IMR-90 (cell line): ENCODE measurements around the gene HAUS3. TPM values are rescaled to one million over a fixed set of nuclear protein-coding genes. Genes with fewer than 3 reads are reported as not detected.

Experiments
- ATAC-seq: fragments of 200-7000 bp; cut with Tn5 transposase; 2 replicates; pipeline ENCODE4 v1.9.1; 2020; ENCODE audit warnings: low read depth, mild to moderate bottlenecking, moderate library complexity
- BruUV-seq: library from RNA; stranded (reverse); fragments of 400-500 nt; replicated peaks from 2 replicates; lab custom pipeline; 2021; lab: Mats Ljungman, UMichigan
- CTCF ChIA-PET: fragments of 300-600 bp; formaldehyde crosslinking; extraction: SDS; loops from one replicate; lab custom pipeline; 2021; ENCODE audit warnings: antibody characterized with exemption; lab: Yijun Ruan, JAX
- POLR2A ChIA-PET: fragments of 300-600 bp; sonication (Branson Sonifier 250); formaldehyde crosslinking; loops from one replicate; lab custom pipeline; 2022; ENCODE audit warnings: antibody characterized with exemption; ENCODE audit not compliant: unreplicated experiment; lab: Charles Lee
- DNase-seq: peaks from one replicate; pipeline ENCODE4 v3.0.0; 2013
- H2AFZ ChIP-seq: replicated peaks from 2 replicates; pipeline ENCODE3; 2013; ENCODE audit warnings: low read length, mild to moderate bottlenecking; ENCODE audit not compliant: poor library complexity
- H2AK5ac ChIP-seq: 2 replicates; pipeline ENCODE4 v1.6.1; 2013; ENCODE audit warnings: low read depth, low read length, inconsistent platforms
- H2AK9ac ChIP-seq: replicated peaks from 2 replicates; pipeline ENCODE3; 2013; ENCODE audit warnings: mild to moderate bottlenecking, low read depth, low read length, moderate library complexity; ENCODE audit not compliant: poor library complexity
- H2BK120ac ChIP-seq: 2 replicates; pipeline ENCODE4 v1.6.1; 2013; ENCODE audit warnings: low read depth, low read length, inconsistent platforms
- H2BK15ac ChIP-seq: 3 replicates; pipeline ENCODE4 v1.6.1; 2013; ENCODE audit warnings: low read depth, low read length, inconsistent platforms
- H2BK20ac ChIP-seq: 2 replicates; pipeline ENCODE4 v1.6.1; 2013; ENCODE audit warnings: low read depth, mild to moderate bottlenecking, inconsistent platforms, low read length, moderate library complexity
- H2BK5ac ChIP-seq: 2 replicates; pipeline ENCODE4 v1.6.1; 2013; ENCODE audit warnings: mild to moderate bottlenecking, low read depth, low read length, inconsistent platforms; ENCODE audit not compliant: poor library complexity, severe bottlenecking
- H3K14ac ChIP-seq: replicated peaks from 2 replicates; pipeline ENCODE4 v1.6.1; 2013; ENCODE audit warnings: low read depth, low read length, inconsistent platforms
- H3K18ac ChIP-seq: 2 replicates; pipeline ENCODE4 v1.6.1; 2013; ENCODE audit warnings: low read depth, low read length, control low read depth
- H3K23ac ChIP-seq: 2 replicates; pipeline ENCODE4 v1.6.1; 2013; ENCODE audit warnings: low read depth, low read length, inconsistent platforms
- H3K27ac ChIP-seq: 2 replicates; pipeline ENCODE4 v1.5.1; 2013; ENCODE audit warnings: mild to moderate bottlenecking, control low read depth, low read length; ENCODE audit not compliant: insufficient read depth
- H3K27me3 ChIP-seq: 2 replicates; pipeline ENCODE4 v1.6.1; 2013; ENCODE audit warnings: low read length; ENCODE audit not compliant: control insufficient read depth, insufficient read depth
- H3K36me3 ChIP-seq: 2 replicates; pipeline ENCODE4 v1.6.1; 2013; ENCODE audit warnings: low read length, mixed read lengths; ENCODE audit not compliant: control insufficient read depth, insufficient read depth
- H3K4ac ChIP-seq: 2 replicates; pipeline ENCODE4 v1.6.1; 2013; ENCODE audit warnings: low read depth, low read length, inconsistent platforms
- H3K4me1 ChIP-seq: 2 replicates; pipeline ENCODE4 v1.6.1; 2013; ENCODE audit warnings: low read length, mixed read lengths; ENCODE audit not compliant: control insufficient read depth, insufficient read depth
- H3K4me2 ChIP-seq: 2 replicates; pipeline ENCODE4 v1.6.1; 2013; ENCODE audit warnings: low read depth, mild to moderate bottlenecking, control low read depth, low read length, moderate library complexity
- H3K4me3 ChIP-seq: 2 replicates; pipeline ENCODE4 v1.5.1; 2013; ENCODE audit warnings: low read depth, mild to moderate bottlenecking, control low read depth, low read length, moderate library complexity; ENCODE audit not compliant: insufficient read depth
- H3K56ac ChIP-seq: 2 replicates; pipeline ENCODE4 v1.6.1; 2013; ENCODE audit warnings: low read length, inconsistent platforms; ENCODE audit not compliant: insufficient read depth; ENCODE audit errors: extremely low read depth
- H3K79me1 ChIP-seq, 2 experiments: 2 replicates each; pipeline ENCODE4 v1.6.1; 2013; ENCODE audit warnings: low read length in 2 of 2, inconsistent platforms in 1 of 2, low read depth in 1 of 2
- H3K9ac ChIP-seq: 2 replicates; pipeline ENCODE4 v1.6.1; 2013; ENCODE audit warnings: low read depth, low read length, control low read depth
- H3K9me1 ChIP-seq: 2 replicates; pipeline ENCODE4 v1.6.1; 2013; ENCODE audit warnings: low read length, inconsistent platforms; ENCODE audit not compliant: insufficient read depth
- H3K9me3 ChIP-seq: 2 replicates; pipeline ENCODE4 v1.6.1; 2013; ENCODE audit warnings: low read length; ENCODE audit not compliant: control insufficient read depth, insufficient read depth
- H4K20me1 ChIP-seq: 2 replicates; pipeline ENCODE4 v1.6.1; 2013; ENCODE audit warnings: low read length, inconsistent platforms; ENCODE audit not compliant: insufficient read depth
- H4K5ac ChIP-seq: 2 replicates; pipeline ENCODE4 v1.6.1; 2013; ENCODE audit warnings: mild to moderate bottlenecking, low read depth, low read length, control low read depth
- H4K8ac ChIP-seq, 2 experiments: 2 replicates each; pipeline ENCODE4 v1.6.1; 2013; ENCODE audit warnings: low read depth in 2 of 2, low read length in 2 of 2, control low read depth in 1 of 2, inconsistent platforms in 1 of 2
- H4K91ac ChIP-seq: 2 replicates; pipeline ENCODE4 v1.6.1; 2013; ENCODE audit warnings: low read depth, low read length, inconsistent platforms; ENCODE audit not compliant: insufficient read depth
- BHLHE40 ChIP-seq: fragments of 150-350 bp; IDR thresholded peaks from 2 replicates; pipeline ENCODE4 v1.6.1; 2016; ENCODE audit warnings: mild to moderate bottlenecking, low read depth, low read length
- CHD1 ChIP-seq: IDR thresholded peaks from 2 replicates; pipeline ENCODE4 v1.6.1; 2012; ENCODE audit warnings: low read depth, low read length, improper control_type of control experiment
- CTCF ChIP-seq: conservative IDR thresholded peaks from 2 replicates; pipeline ENCODE4 v1.5.1; 2012; ENCODE audit warnings: mild to moderate bottlenecking, low read depth, low read length, improper control_type of control experiment
- ELK1 ChIP-seq: fragments of 150-350 bp; IDR thresholded peaks from 2 replicates; pipeline ENCODE4 v1.6.1; 2016; ENCODE audit warnings: low read depth, mild to moderate bottlenecking, low read length, moderate library complexity, borderline replicate concordance
- FOS ChIP-seq: fragments of 150-350 bp; IDR thresholded peaks from 2 replicates; pipeline ENCODE4 v1.6.1; 2016; ENCODE audit warnings: low read depth, low read length
- MAFK ChIP-seq: IDR thresholded peaks from 2 replicates; pipeline ENCODE4 v1.6.1; 2012; ENCODE audit warnings: low read depth, low read length, improper control_type of control experiment
- MAZ ChIP-seq: IDR thresholded peaks from 2 replicates; pipeline ENCODE4 v1.6.1; 2012; ENCODE audit warnings: low read depth, mild to moderate bottlenecking, low read length, improper control_type of control experiment, moderate library complexity, borderline replicate concordance
- MXI1 ChIP-seq: IDR thresholded peaks from 2 replicates; pipeline ENCODE4 v1.6.1; 2012; ENCODE audit warnings: low read depth, mild to moderate bottlenecking, low read length, moderate library complexity, borderline replicate concordance
- POLR2A ChIP-seq: IDR thresholded peaks from 2 replicates; pipeline ENCODE4 v1.6.1; 2012; ENCODE audit warnings: mild to moderate bottlenecking, low read depth, low read length
- RAD21 ChIP-seq: IDR thresholded peaks from 2 replicates; pipeline ENCODE4 v1.6.1; 2012; ENCODE audit warnings: low read length, improper control_type of control experiment
- RCOR1 ChIP-seq: IDR thresholded peaks from 2 replicates; pipeline ENCODE4 v1.6.1; 2012; ENCODE audit warnings: mild to moderate bottlenecking, low read length, improper control_type of control experiment; ENCODE audit not compliant: insufficient replicate concordance
- RFX5 ChIP-seq: IDR thresholded peaks from 2 replicates; pipeline ENCODE4 v1.8.0; 2012; ENCODE audit warnings: low read depth, mild to moderate bottlenecking, low read length, moderate library complexity
- SMC3 ChIP-seq: fragments of 150-350 bp; IDR thresholded peaks from 2 replicates; pipeline ENCODE4 v1.6.1; 2016; ENCODE audit warnings: low read depth, mild to moderate bottlenecking, antibody characterized with exemption, low read length, moderate library complexity
- USF2 ChIP-seq: fragments of 150-350 bp; IDR thresholded peaks from 2 replicates; pipeline ENCODE4 v1.6.1; 2017; ENCODE audit warnings: mild to moderate bottlenecking, antibody characterized with exemption, low read length, low read depth
- WGBS, 2 experiments: methylation state at CpG; one replicate each; pipeline versions ENCODE4 v1.1.5 to v1.1.7; 2013; ENCODE audit warnings: missing lambda C conversion rate in 2 of 2; ENCODE audit not compliant: insufficient read length in 1 of 2; ENCODE audit errors: extremely low coverage in 2 of 2; 5-methylcytosine and 5-hydroxymethylcytosine counted together
- dilution Hi-C: fragments of 300-500 bp; cut with HindIII; formaldehyde crosslinking; loops from one replicate; pipeline ENCODE4 v1.14.3; 2018; ENCODE audit warnings: low sequenced_read_pairs; ENCODE audit not compliant: unreplicated experiment
- in situ Hi-C: fragments of 300-500 bp; cut with MboI; formaldehyde crosslinking; loops from 3 replicates; pipeline ENCODE4 v1.14.3; 2019; ENCODE audit warnings: low sequenced_read_pairs, inconsistent platforms, mixed read lengths
- intact Hi-C: fragments of 100-400 bp; cut with micrococcal nuclease; formaldehyde crosslinking; loops from 2 replicates; pipeline ENCODE4 v1.10.0; 2022
- polyA plus RNA-seq, 3 experiments: library from polyadenylated mRNA; depleted of rRNA; stranded (reverse); fragments of >200 nt; gene quantifications; 2 replicates each; pipeline ENCODE4 v1.2.3, GENCODE V29; 2012; ENCODE audit warnings: low replicate concordance in 1 of 3
- total RNA-seq: library from RNA; depleted of rRNA; stranded (reverse); fragments of >200 nt; gene quantifications from 2 replicates; pipeline ENCODE4 v1.2.3, GENCODE V29; 2012

Gene HAUS3
- total and polyA plus RNA-seq, 2 of the 4 experiments (the other 2 are of a cell fraction): 4.3 to 4.8 TPM

GRCh38 chr4:2250357-2251072 lies 8.6 kb upstream of the HAUS3 start:
- Histone ChIP-seq H3K9me3 (no peaks in the 10 kb centered on the region), H3K56ac (no peak overlapping the region), H4K5ac (no peak overlapping the region), H2BK15ac (no peak overlapping the region), H3K36me3 (peaks cover 62% of the 10 kb centered on the region), H4K20me1 (peaks cover 40% of the 10 kb centered on the region), H3K4me1 (no peaks in the 10 kb centered on the region), H2BK120ac (no peak overlapping the region), H3K4me2 (no peak overlapping the region), H3K4me3 (no peak overlapping the region), H4K91ac (no peak overlapping the region), H3K27me3 (no peaks in the 10 kb centered on the region), H2BK20ac (no peak overlapping the region), H2AFZ (no peak overlapping the region), H3K14ac (no peak overlapping the region), H3K23ac (no peak overlapping the region), H2AK9ac (no peak overlapping the region), H3K4ac (no peak overlapping the region), H3K27ac (no peak overlapping the region), H3K18ac (no peak overlapping the region), H4K8ac (no peak overlapping the region), H2AK5ac (no peak overlapping the region), H2BK5ac (no peak overlapping the region), H3K9me1 (0 out of 2 replicates have a peak, but pooled peaks cover 3% of the 10 kb centered on the region), H3K79me1 (peaks cover 7 to 28% of the 10 kb centered on the region in 2 experiments; a peak in 3 of 4 replicates), H3K9ac (no peak overlapping the region)
- no peak for TF ChIP-seq BHLHE40
- no peak for TF ChIP-seq MXI1
- TF ChIP-seq RCOR1: no peak
- no peak for TF ChIP-seq RAD21
- TF ChIP-seq CHD1: no peak
- TF ChIP-seq MAZ: no peak
- no peak for TF ChIP-seq ELK1
- TF ChIP-seq POLR2A: no peak
- TF ChIP-seq RFX5: no peak
- no peak for TF ChIP-seq CTCF
- no peak for TF ChIP-seq MAFK
- TF ChIP-seq FOS: no peak
- TF ChIP-seq USF2: no peak
- no peak for TF ChIP-seq SMC3
- dilution Hi-C loops: no loop called here
- intact Hi-C loops: no loop called here
- ChIA-PET POLR2A (no interaction called here), CTCF (no interaction called here)
- no peak for ATAC-seq
- in situ Hi-C loops: no loop called here
- DNase-seq: no peak
- no TSS peak for BruUV-seq
- WGBS, 2 experiments: 100% methylated on average over 1 of the region's 30 CpGs; no CpG with 5 or more reads in 1 of the 2 experiments
